MM.1S (cell line): ENCODE results near the gene TBX1.

Experiments
- DNase-seq: peaks from one replicate; pipeline ENCODE4 v3.0.0-alpha.2; 2015
- H2AFZ ChIP-seq: fragments of 300-600 bp; sonication (generic); 2 replicates; pipeline ENCODE4 v1.6.0; 2016; ENCODE audit warnings: antibody characterized with exemption, low read length
- H3F3A ChIP-seq: fragments of 300-600 bp; sonication (generic); 2 replicates; pipeline ENCODE4 v1.6.1; 2016; ENCODE audit warnings: mild to moderate bottlenecking, antibody characterized with exemption, low read length, moderate library complexity, mixed read lengths; ENCODE audit not compliant: insufficient read depth
- H3K27ac ChIP-seq: fragments of 300-600 bp; sonication (generic); 2 replicates; pipeline ENCODE4 v1.5.1; 2016; ENCODE audit warnings: mild to moderate bottlenecking, low read length
- H3K27me3 ChIP-seq: fragments of 300-600 bp; sonication (generic); replicated peaks from 2 replicates; pipeline ENCODE4 v1.6.0; 2016; ENCODE audit warnings: low read length; ENCODE audit not compliant: insufficient read depth
- H3K36me3 ChIP-seq: fragments of 300-600 bp; sonication (generic); replicated peaks from 2 replicates; pipeline ENCODE4 v1.6.1; 2016; ENCODE audit warnings: mild to moderate bottlenecking, low read length, mixed read lengths; ENCODE audit not compliant: insufficient read depth
- H3K4me1 ChIP-seq: fragments of 300-600 bp; sonication (generic); 2 replicates; pipeline ENCODE4 v1.6.1; 2016; ENCODE audit warnings: low read length, mixed read lengths
- H3K4me2 ChIP-seq: fragments of 300-600 bp; sonication (generic); 2 replicates; pipeline ENCODE4 v1.6.0; 2016; ENCODE audit warnings: low read depth, low read length
- H3K4me3 ChIP-seq: fragments of 300-600 bp; sonication (generic); 2 replicates; pipeline ENCODE4 v1.5.1; 2016; ENCODE audit warnings: low read length, mixed read lengths
- H3K79me2 ChIP-seq: fragments of 300-600 bp; sonication (generic); 2 replicates; pipeline ENCODE4 v1.6.1; 2016; ENCODE audit warnings: mixed run types, low read length, mixed read lengths
- H3K9ac ChIP-seq: fragments of 300-600 bp; sonication (generic); 2 replicates; pipeline ENCODE4 v1.6.1; 2016; ENCODE audit warnings: low read length, mixed read lengths
- H3K9me2 ChIP-seq: fragments of 300-600 bp; sonication (generic); replicated peaks from 2 replicates; pipeline ENCODE4 v1.6.1; 2016; ENCODE audit warnings: mild to moderate bottlenecking, low read length, mixed read lengths; ENCODE audit not compliant: insufficient read depth
- H3K9me3 ChIP-seq: fragments of 300-600 bp; sonication (generic); replicated peaks from 2 replicates; pipeline ENCODE4 v1.6.1; 2016; ENCODE audit warnings: mild to moderate bottlenecking, low read length, mixed read lengths; ENCODE audit not compliant: insufficient read depth
- H4K20me1 ChIP-seq: fragments of 300-600 bp; sonication (generic); 2 replicates; pipeline ENCODE4 v1.6.1; 2016; ENCODE audit warnings: mild to moderate bottlenecking, low read length, moderate library complexity, mixed read lengths; ENCODE audit not compliant: insufficient read depth
- CTCF ChIP-seq: fragments of 300-600 bp; sonication (generic); IDR thresholded peaks from 2 replicates; pipeline ENCODE4 v1.5.1; 2016; ENCODE audit warnings: antibody characterized with exemption, low read length, mixed read lengths
- EZH2 ChIP-seq: fragments of 300-600 bp; sonication (generic); optimal IDR thresholded peaks from 2 replicates; pipeline ENCODE3; 2017; ENCODE audit warnings: low read depth, mild to moderate bottlenecking, antibody characterized with exemption, low read length, mixed read lengths
- EZH2phosphoT487 ChIP-seq: fragments of 300-600 bp; sonication (generic); IDR thresholded peaks from 2 replicates; pipeline ENCODE4 v1.6.1; 2018; ENCODE audit warnings: antibody characterized with exemption, low read length

The TBX1 gene

GRCh38 chr22:19797086-19798002 is 36.8 kb downstream of the TBX1 start:
- H3K27ac ChIP-seq: no peak overlapping the region
- H3K9ac ChIP-seq: no peak overlapping the region
- H3K4me1 ChIP-seq: no peaks in the 10 kb centered on the region
- H3K4me2 ChIP-seq: no peak overlapping the region
- no peaks in the 10 kb centered on the region for H3K27me3 ChIP-seq
- no peaks in the 10 kb centered on the region for H3K36me3 ChIP-seq
- no peak overlapping the region for H3K4me3 ChIP-seq
- no peaks in the 10 kb centered on the region for H4K20me1 ChIP-seq
- TF ChIP-seq EZH2phosphoT487 (no peak), EZH2 (no peak), CTCF (no peak)
- no peaks in the 10 kb centered on the region for H3K9me3 ChIP-seq
- H2AFZ ChIP-seq: no peak overlapping the region
- no peaks in the 10 kb centered on the region for H3K79me2 ChIP-seq
- H3F3A ChIP-seq: no peaks in the 10 kb centered on the region
- no peak for DNase-seq
- H3K9me2 ChIP-seq: no peaks in the 10 kb centered on the region

- H3K27ac ChIP-seq: no peak overlapping the region
These were observed 37.6 kb downstream of the TBX1 start for GRCh38 chr22:19798003-19798665.

GRCh38 chr22:19798891-19799293 is 38.3 kb downstream of the TBX1 start:
- H3K4me2 ChIP-seq: no peak overlapping the region
- H3K79me2 ChIP-seq: no peaks in the 10 kb centered on the region
- no peak overlapping the region for H2AFZ ChIP-seq
- TF ChIP-seq CTCF (no peak), EZH2phosphoT487 (no peak), EZH2 (no peak)
- no peaks in the 10 kb centered on the region for H3K9me2 ChIP-seq
- no peak overlapping the region for H3K9ac ChIP-seq
- no peaks in the 10 kb centered on the region for H3F3A ChIP-seq
- no peaks in the 10 kb centered on the region for H3K36me3 ChIP-seq
- H3K4me1 ChIP-seq: no peaks in the 10 kb centered on the region
- no peaks in the 10 kb centered on the region for H3K27me3 ChIP-seq
- no peak for DNase-seq
- no peak overlapping the region for H3K4me3 ChIP-seq
- H3K27ac ChIP-seq: no peak overlapping the region
- H3K9me3 ChIP-seq: no peaks in the 10 kb centered on the region
- H4K20me1 ChIP-seq: no peaks in the 10 kb centered on the region

More at GRCh38 chr22:19798003-19798665, 37.6 kb downstream of the TBX1 start:
- H3K9me3 ChIP-seq: no peaks in the 10 kb centered on the region
- H3K4me1 ChIP-seq: no peaks in the 10 kb centered on the region
- DNase-seq: no peak
- no peak overlapping the region for H3K4me2 ChIP-seq
- H3K9ac ChIP-seq: no peak overlapping the region
- no peaks in the 10 kb centered on the region for H3K27me3 ChIP-seq
- H2AFZ ChIP-seq: no peak overlapping the region
- H3K4me3 ChIP-seq: no peak overlapping the region
- H3K9me2 ChIP-seq: no peaks in the 10 kb centered on the region
- H4K20me1 ChIP-seq: no peaks in the 10 kb centered on the region
- H3F3A ChIP-seq: no peaks in the 10 kb centered on the region
- TF ChIP-seq CTCF (no peak), EZH2 (no peak), EZH2phosphoT487 (no peak)
- H3K79me2 ChIP-seq: no peaks in the 10 kb centered on the region
- no peaks in the 10 kb centered on the region for H3K36me3 ChIP-seq
